ENCODE results near the gene ALG8.
"Not testable (repeated sequence)": the region's sequence is repeated elsewhere in the genome, so short reads cannot be mapped to it uniquely, and the experiment has no call there.

- TF ChIP-seq CTCF, POLR2A, POLR2AphosphoS5 (IDR thresholded peaks at IDR 0.05): not testable (repeated sequence)
These were observed 36.4 kb upstream of the ALG8 start for GRCh38 chr11:78175862-78176261.
